MCF 10A (cell line): Measurements from ENCODE around the gene USH2A. TPM values are rescaled to one million over a fixed set of nuclear protein-coding genes. Genes with fewer than 3 reads are reported as not detected.

Source experiments
- BruUV-seq: library from RNA; stranded (reverse); fragments of 400-500 nt; replicated peaks from 2 replicates; lab custom pipeline; 2021; lab: Mats Ljungman, UMichigan
- CTCF ChIA-PET: fragments of 300-600 bp; sonication (Branson Sonifier 250); formaldehyde crosslinking; extraction: SDS; loops from one replicate; lab custom pipeline; 2021; ENCODE audit warnings: antibody characterized with exemption, inconsistent platforms; lab: Yijun Ruan, JAX
- POLR2A ChIA-PET: fragments of 300-600, 350-650 bp; sonication (Branson Sonifier 250); formaldehyde crosslinking; extraction: SDS; loops from one replicate; lab custom pipeline; 2020; ENCODE audit warnings: antibody characterized with exemption, inconsistent platforms; lab: Yijun Ruan, JAX
- DNase-seq: peaks from one replicate; pipeline ENCODE4 v3.0.0-alpha.2; 2018; ENCODE audit not compliant: unreplicated experiment
- H3K27ac Mint-ChIP-seq: one replicate; pipeline ENCODE4 v1.8.0; 2022; ENCODE audit warnings: mild to moderate bottlenecking, low read depth, mixed read lengths; ENCODE audit not compliant: unreplicated experiment
- H3K27me3 Mint-ChIP-seq: one replicate; pipeline ENCODE4 v1.8.0; 2022; ENCODE audit warnings: mixed read lengths; ENCODE audit not compliant: insufficient read depth, unreplicated experiment
- H3K36me3 Mint-ChIP-seq: one replicate; pipeline ENCODE4 v1.8.0; 2022; ENCODE audit warnings: mild to moderate bottlenecking, moderate library complexity, mixed read lengths; ENCODE audit not compliant: insufficient read depth, unreplicated experiment
- H3K4me1 Mint-ChIP-seq: one replicate; pipeline ENCODE4 v1.8.0; 2022; ENCODE audit warnings: mixed read lengths; ENCODE audit not compliant: insufficient read depth, unreplicated experiment
- H3K4me3 Mint-ChIP-seq: one replicate; pipeline ENCODE4 v1.8.0; 2022; ENCODE audit warnings: mild to moderate bottlenecking, moderate library complexity, mixed read lengths; ENCODE audit not compliant: unreplicated experiment
- H3K9me3 Mint-ChIP-seq: one replicate; pipeline ENCODE4 v1.8.0; 2022; ENCODE audit warnings: mixed read lengths; ENCODE audit not compliant: unreplicated experiment
- CTCF ChIP-seq: fragments of 200-600 bp; IDR thresholded peaks from one replicate; pipeline ENCODE4 v1.8.0; 2022; ENCODE audit warnings: antibody characterized with exemption, mild to moderate bottlenecking; ENCODE audit not compliant: unreplicated experiment
- intact Hi-C: fragments of 100-400 bp; cut with micrococcal nuclease; formaldehyde crosslinking; loops from 2 replicates; pipeline ENCODE4 v1.14.1; 2022
- total RNA-seq: library from RNA; stranded (reverse); gene quantifications from 2 replicates; pipeline ENCODE4 v1.2.3, GENCODE V29; 2022

Gene USH2A
- total RNA-seq, 1 experiment from 2014 or later, result not detected

- no peaks in the 10 kb centered on the region for H3K36me3 Mint-ChIP-seq
- ChIA-PET CTCF (interaction anchor here (0.7 to 0.8 kb wide), 2 partner anchors 9 to 1126 kb away, joined by 4 to 6 read pairs; no protein-coding TSS in a partner anchor), POLR2A (no interaction called here)
- intact Hi-C loops, result no loop called here
- H3K27me3 Mint-ChIP-seq, result peaks cover 43% of the 10 kb centered on the region
- H3K27ac Mint-ChIP-seq, result no peak overlapping the region
- H3K9me3 Mint-ChIP-seq, result no peaks in the 10 kb centered on the region
- H3K4me1 Mint-ChIP-seq, result peaks cover 5% of the 10 kb centered on the region
- no TSS peak for BruUV-seq
- no peak for DNase-seq
- H3K4me3 Mint-ChIP-seq, result no peak overlapping the region
- no peak for TF ChIP-seq CTCF
Measured at GRCh38 chr1:215779729-215780128, 643.5 kb downstream of the USH2A start.

- BruUV-seq, result no TSS peak
- CTCF ChIA-PET, result no interaction called here
Measured at GRCh38 chr1:215777370-215777925, 645.8 kb downstream of the USH2A start.

GRCh38 chr1:215776336-215776735 lies 646.9 kb downstream of the USH2A start:
- ChIA-PET POLR2A (interaction anchor here (0.8 to 1.4 kb wide), 2 partner anchors 9 to 12 kb away, joined by 3 read pairs; no protein-coding TSS in a partner anchor), CTCF (interaction anchor here (0.6 to 0.7 kb wide), 2 partner anchors 864 to 995 kb away, joined by 3 read pairs; no protein-coding TSS in a partner anchor)
- peaks cover 29% of the 10 kb centered on the region for H3K27me3 Mint-ChIP-seq
- BruUV-seq, result no TSS peak
- no peak overlapping the region for H3K4me3 Mint-ChIP-seq
- intact Hi-C loops, result no loop called here
- peaks cover 5% of the 10 kb centered on the region for H3K4me1 Mint-ChIP-seq
- TF ChIP-seq CTCF, result no peak
- no peak for DNase-seq
- no peak overlapping the region for H3K27ac Mint-ChIP-seq
- peaks cover 7% of the 10 kb centered on the region for H3K9me3 Mint-ChIP-seq
- no peaks in the 10 kb centered on the region for H3K36me3 Mint-ChIP-seq

More at GRCh38 chr1:215777370-215777925, 645.8 kb downstream of the USH2A start:
- peak; percentile 41 for DNase-seq
- H3K27ac Mint-ChIP-seq, result no peak overlapping the region
- H3K9me3 Mint-ChIP-seq, result peaks cover 7% of the 10 kb centered on the region
- POLR2A ChIA-PET, result interaction anchor here (1.4 kb wide), 1 partner anchor 11 kb away, joined by 3 read pairs; no protein-coding TSS in a partner anchor
- no peaks in the 10 kb centered on the region for H3K36me3 Mint-ChIP-seq
- peaks cover 40% of the 10 kb centered on the region for H3K27me3 Mint-ChIP-seq
- intact Hi-C loops, result no loop called here
- peaks cover 5% of the 10 kb centered on the region for H3K4me1 Mint-ChIP-seq
- H3K4me3 Mint-ChIP-seq, result no peak overlapping the region
- no peak for TF ChIP-seq CTCF

- Mint-ChIP-seq H3K4me1 (no peaks in the 10 kb centered on the region), H3K27me3 (peaks cover 40% of the 10 kb centered on the region), H3K36me3 (no peaks in the 10 kb centered on the region), H3K4me3 (no peak overlapping the region), H3K27ac (no peak overlapping the region), H3K9me3 (peaks cover 7% of the 10 kb centered on the region)
- no TSS peak for BruUV-seq
- no peak for DNase-seq
- POLR2A ChIA-PET, result no interaction called here
- no peak for TF ChIP-seq CTCF
- intact Hi-C loops, result no loop called here
- CTCF ChIA-PET, result no interaction called here
Measured at GRCh38 chr1:215772151-215772550, 651.1 kb downstream of the USH2A start.
